ENCODE measurements around the gene MLEC. TPM values are rescaled to one million over a fixed set of nuclear protein-coding genes. Genes with fewer than 3 reads are reported as not detected.

Gene MLEC
- total and polyA plus RNA-seq, 2 of the 13 experiments (the other 11 are each of a cell fraction or from before 2014, with no cell fraction given): 49.8 to 156 TPM

DNA sequence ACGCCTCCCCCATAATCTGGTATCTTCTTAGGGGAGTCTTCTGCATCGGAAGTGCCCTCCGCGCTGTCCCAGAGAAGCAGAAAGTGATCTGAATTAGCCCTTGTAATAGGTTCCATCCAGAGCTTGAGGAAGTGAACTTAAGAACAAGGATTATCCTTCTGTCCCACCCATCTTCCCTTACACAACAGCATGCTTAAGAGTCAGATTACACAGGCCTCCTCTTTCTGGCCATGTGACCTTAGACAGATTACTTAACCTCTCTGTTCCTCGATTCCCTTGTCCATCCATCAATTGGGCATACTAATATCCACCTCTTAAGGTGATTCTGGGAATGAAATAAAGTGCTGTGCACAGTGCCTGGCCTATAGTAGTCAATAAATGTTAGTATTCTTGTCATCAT, 35.1 kb upstream of the MLEC start (continued):
- TF ChIP-seq TAF1 (CRISPR knock-in tag; IDR thresholded peaks at IDR 0.05) (no peak), TEAD2 (CRISPR knock-in tag; IDR thresholded peaks at IDR 0.05) (no peak)

DNA sequence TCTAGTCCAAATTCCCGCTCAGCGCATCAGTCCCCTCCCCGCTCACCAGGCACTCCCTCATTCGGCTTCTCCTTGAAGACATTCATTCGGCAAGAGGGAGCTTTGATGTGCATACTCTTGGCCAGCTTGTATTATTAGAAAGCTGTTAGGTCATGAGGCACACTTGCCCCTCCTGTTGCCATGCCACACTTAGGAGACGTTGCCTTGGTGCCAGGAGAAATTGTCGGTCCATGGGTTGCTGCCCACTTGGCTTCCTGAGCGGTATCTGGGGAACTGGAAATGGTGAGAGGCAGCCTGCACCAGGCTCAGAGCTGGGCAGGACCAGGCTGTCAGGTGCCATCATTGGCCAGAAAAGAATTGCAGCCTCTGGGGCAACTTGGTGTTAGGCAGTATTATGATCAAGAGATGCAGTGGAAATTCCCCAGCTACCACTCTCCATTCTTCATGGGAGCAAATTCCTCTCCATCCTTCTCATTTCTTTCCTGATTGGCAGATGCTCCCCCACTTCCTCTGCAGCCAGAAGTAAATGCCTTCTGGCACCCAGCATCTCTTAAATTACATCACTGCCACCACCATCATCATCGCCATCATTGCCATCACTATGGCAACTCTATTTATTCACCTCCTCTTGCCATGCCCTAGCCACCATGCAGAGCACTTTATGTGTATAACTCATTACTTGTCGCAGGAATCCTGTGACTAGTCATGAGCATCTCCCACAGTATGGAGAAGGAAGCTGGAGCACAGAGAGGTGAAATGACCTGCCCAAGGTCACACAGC, 34.1 kb upstream of the MLEC start:
- Histone ChIP-seq H2AFZ (ENCODE audit: low read length) (no peak overlapping the region), H4K20me1 (ENCODE audit: insufficient read depth, low read length) (no peaks in the 10 kb centered on the region), H3K9ac (ENCODE audit: insufficient read depth, low read depth, low read length) (no peak overlapping the region), H3K27ac (ENCODE audit: extremely low read length, insufficient read depth, low read length) (no peak overlapping the region), H3K4me2 (ENCODE audit: low read depth, low read length) (no peak overlapping the region), H3K9me3 (ENCODE audit: low read length) (no peaks in the 10 kb centered on the region), H3K4me1 (ENCODE audit: insufficient read depth, low read length) (peaks cover 13% of the 10 kb centered on the region), H3K4me3 (replicated peaks in 1 of 3; ENCODE audit: insufficient read depth in 1 of 3, low read depth in 2 of 3, low read length in 3 of 3) (no peak overlapping the region), H3K79me2 (ENCODE audit: insufficient read depth, low read length) (no peaks in the 10 kb centered on the region), H3K27me3 (ENCODE audit: control insufficient read depth in 1 of 2, insufficient read depth in 2 of 2, low read length in 2 of 2) (peaks cover 5 to 76% of the 10 kb centered on the region in 2 experiments; a peak in 4 of 5 replicates), H3K36me3 (replicated peaks in 1 of 2; ENCODE audit: control insufficient read depth in 1 of 2, insufficient read depth in 2 of 2, low read length in 2 of 2) (no peaks in the 10 kb centered on the region)
- ATAC-seq (no peak), DNase-seq (ENCODE audit: low spot score) (no peak), FAIRE-seq (no peak)
- BruUV-seq (replicated peaks): no TSS peak
- ChIA-PET POLR2A (no interaction called here), CTCF (ENCODE audit: low intra/inter-chr PET ratio, low total read pairs) (no interaction called here)
- intact Hi-C loops (cut with micrococcal nuclease; ENCODE audit: unreplicated experiment): no loop called here
- in situ Hi-C loops (cut with HindIII; ENCODE audit: extremely low pct_ligation_motif_present, low pct_unique_long_range_greater_than_20kb): loop anchor here (5.0 kb wide), 1 partner anchor 71 kb away; the partner anchor contains the start of gene POP5
- WGBS (ENCODE audit: low lambda C conversion rate): 47% methylated on average over 9 of the region's 10 CpGs
- no peak for TF ChIP-seq ZNF879 (CRISPR knock-in tag; IDR thresholded peaks at IDR 0.05)
- no peak for TF ChIP-seq ELF4 (CRISPR knock-in tag; IDR thresholded peaks at IDR 0.05; ENCODE audit: borderline replicate concordance)
- TF ChIP-seq ZBTB34 (CRISPR knock-in tag; IDR thresholded peaks at IDR 0.05): no peak
- no peak for TF ChIP-seq DMAP1 (CRISPR knock-in tag; IDR thresholded peaks at IDR 0.05)
- no peak for TF ChIP-seq POGZ (CRISPR knock-in tag; IDR thresholded peaks at IDR 0.05)
- no peak for TF ChIP-seq GPN1 (CRISPR knock-in tag; IDR thresholded peaks at IDR 0.05; ENCODE audit: borderline replicate concordance)
